GM18951 (cell line): ENCODE measurements around the gene CAMKK1.
"Not testable (repeated sequence)": the region's sequence is repeated elsewhere in the genome, so short reads cannot be mapped to it uniquely, and the experiment has no call there.

ENCODE experiments used
- POLR2A ChIP-seq: IDR thresholded peaks from 4 replicates; pipeline ENCODE4 v1.6.1; 2011; ENCODE audit warnings: mild to moderate bottlenecking; ENCODE audit not compliant: insufficient read length, insufficient read depth; ENCODE audit errors: extremely low read depth
- in situ Hi-C: fragments of 300-500 bp; cut with MboI; formaldehyde crosslinking; loops from one replicate; pipeline ENCODE4 v1.12.0; 2022; ENCODE audit warnings: low sequenced_read_pairs, mixed read lengths, inconsistent platforms; ENCODE audit not compliant: unreplicated experiment

The CAMKK1 gene

DNA sequence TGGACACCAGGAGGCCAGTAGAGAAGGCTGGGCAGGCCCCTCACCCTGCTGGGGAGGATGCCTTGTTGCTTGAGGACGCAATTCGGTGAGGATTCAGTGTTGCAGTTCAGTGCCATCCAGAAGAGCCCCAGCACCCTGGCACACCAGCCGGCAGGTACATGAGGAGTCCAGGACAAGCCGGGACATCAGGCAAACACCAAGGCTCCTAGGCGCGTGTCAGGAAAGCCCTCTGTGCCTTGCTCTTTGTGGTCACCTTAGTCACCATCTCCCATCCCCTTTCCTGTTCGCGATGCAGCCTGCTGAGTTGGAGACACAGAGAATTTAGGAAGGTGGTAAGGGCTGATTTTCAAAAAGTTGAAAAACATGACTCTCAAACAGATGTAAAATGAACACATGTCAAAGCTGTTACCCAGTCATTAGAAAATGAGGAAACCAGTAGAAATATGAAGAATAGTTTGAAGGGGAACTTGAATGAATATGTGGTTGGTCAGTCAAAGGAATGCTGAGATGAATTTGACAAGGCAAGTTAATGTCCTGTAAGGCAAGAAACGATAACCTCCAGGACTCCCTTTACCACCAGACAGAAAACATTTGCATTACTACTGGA, 44.5 kb downstream of the CAMKK1 start:
- in situ Hi-C loops, result no loop called here
- TF ChIP-seq POLR2A, result no peak

DNA sequence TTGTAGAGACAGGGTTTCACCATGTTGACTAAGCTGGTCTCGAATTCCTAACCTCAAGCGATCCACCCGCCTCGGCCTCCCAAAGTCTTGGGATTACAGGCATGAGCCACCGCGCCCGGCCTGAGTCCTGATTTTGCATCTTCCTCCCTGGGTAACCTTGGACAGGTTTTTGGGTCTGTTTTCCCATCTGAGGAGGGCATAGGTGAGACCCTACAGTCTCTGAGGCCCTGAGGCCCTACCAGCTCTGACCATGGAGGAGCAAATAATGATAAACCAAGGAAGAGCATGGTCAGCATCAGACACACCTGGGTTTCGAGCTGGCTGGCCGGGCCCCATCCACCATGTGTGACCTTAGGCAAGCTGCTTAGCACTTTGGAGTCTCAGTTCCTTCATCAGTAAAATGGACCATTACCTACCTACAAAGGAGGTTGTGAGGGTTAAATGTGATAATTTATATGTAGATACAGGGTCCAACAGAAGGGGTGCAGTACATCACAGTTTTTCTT, 45.6 kb downstream of the CAMKK1 start:
- in situ Hi-C loops, result no loop called here
- no peak for TF ChIP-seq POLR2A

DNA sequence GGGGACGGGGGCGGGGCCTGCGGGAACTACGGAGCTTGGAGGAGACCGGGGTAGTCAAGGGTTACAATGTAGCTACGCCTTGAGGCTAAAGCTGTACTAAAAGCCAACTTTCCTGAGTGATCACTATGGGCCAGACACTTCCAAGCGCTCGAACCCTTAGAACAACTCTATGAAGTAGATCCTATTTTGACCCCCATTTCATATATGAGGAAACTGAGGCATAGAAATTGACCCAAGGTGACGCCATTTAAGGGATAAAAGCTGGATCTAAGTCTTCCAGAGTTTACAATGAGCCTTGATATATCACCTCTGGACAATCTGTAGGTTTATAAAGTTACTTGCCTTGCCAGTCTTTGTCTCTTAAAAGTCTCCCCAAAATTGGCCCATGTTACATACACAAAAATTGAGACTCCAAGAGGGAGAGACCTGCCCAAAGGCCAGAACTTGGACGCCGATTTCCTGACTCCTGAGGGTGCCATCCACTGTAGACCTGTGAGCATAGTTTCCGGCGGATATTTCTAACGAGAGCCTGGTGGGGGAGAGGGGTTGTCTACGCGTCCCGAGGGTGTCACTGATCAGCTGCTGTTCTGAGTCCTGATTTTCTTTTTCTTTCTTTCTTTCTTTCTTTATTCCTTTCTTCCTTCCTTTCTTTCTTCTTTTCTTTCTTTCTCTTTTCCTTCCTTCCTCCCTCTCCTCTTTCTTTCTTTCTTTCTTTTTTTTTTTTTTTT, 46.3 kb downstream of the CAMKK1 start:
- TF ChIP-seq POLR2A, result no peak
- in situ Hi-C loops, result no loop called here

DNA sequence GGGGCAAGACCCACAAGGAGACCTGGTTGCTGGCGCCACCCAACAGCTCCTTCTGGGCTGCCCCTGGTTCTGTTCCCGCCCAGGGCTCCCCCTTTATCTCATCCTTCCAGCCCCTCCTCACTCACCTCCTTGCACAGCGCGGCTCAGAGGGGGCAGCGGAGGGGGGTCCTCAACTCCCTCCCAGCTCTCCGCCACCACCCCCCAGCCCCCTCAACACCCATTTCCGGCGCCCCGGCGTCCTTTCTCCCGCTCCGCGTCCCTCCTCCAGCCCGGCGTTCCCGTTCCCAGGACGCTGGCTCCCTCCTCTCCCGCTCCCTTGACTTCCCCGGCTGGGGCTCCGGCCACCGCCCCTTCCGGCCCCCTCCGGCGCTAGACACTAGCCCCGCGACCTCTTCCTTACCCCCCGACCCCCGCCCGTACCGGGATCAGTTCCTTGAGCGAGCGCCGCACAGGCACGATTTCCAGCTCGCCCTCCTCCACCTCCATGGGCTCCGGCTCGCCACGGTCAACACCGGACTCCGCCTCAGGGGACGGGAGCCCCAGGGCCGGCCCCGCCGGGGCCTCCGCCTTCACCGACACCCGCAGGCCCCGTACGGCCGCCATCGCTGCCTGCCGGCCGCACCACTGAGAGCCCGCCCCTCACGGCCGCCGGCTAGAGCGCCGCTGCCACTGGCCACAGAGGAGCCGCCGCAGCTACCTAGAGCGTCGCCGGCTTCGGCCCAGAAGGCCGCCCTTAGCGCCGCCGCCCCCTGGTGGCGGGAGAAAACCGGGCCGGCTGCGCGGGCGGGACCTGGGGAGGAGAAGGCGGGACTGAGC, 47.0 kb downstream of the CAMKK1 start, which contains the start of gene NCBP3:
Gene NCBP3 (minus strand): TSS at position 626 of the 816 bp plus-strand sequence. CDS start 23 bp downstream, at position 603.
- peak; percentile 97 for TF ChIP-seq POLR2A
- in situ Hi-C loops, result no loop called here

DNA sequence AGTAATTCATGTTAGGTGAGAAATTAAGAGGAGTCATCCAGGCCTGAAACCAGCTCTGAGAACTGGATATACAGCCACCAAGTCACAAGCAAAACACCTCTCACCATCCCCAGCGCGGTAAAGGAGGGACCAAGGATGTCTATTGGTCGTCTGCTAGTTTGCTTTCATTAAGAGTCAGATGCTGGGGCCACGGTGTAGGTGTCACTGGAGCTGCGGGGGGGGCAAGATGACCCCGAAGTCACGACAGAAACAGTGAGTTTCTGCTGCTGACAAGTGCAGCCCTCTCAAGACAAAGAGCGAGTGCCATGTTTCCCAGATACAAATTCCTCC, 47.6 kb downstream of the CAMKK1 start:
- in situ Hi-C loops, result no loop called here

DNA sequence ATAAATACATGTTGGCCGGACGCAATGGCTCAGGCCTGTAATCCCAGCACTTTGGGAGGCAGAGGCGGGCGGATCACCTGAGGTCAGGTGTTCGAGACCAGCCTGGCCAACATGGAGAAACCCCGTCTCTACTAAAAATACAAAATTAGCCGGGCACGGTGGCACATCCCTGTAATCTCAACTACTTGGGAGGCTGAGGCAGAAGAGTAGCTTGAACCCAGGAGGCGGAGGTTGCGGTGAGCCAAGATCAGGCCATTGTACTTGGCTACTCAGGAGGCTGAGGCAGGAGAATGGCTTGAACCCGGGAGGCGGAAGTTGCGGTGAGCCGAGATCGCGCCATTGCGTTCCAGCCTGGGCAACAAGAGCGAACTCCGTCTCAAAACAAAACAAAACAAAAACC, 48.3 kb downstream of the CAMKK1 start:
- in situ Hi-C loops, result not testable (repeated sequence)

More for the DNA sequence above, 47.6 kb downstream of the CAMKK1 start:
- TF ChIP-seq POLR2A, result no peak

DNA sequence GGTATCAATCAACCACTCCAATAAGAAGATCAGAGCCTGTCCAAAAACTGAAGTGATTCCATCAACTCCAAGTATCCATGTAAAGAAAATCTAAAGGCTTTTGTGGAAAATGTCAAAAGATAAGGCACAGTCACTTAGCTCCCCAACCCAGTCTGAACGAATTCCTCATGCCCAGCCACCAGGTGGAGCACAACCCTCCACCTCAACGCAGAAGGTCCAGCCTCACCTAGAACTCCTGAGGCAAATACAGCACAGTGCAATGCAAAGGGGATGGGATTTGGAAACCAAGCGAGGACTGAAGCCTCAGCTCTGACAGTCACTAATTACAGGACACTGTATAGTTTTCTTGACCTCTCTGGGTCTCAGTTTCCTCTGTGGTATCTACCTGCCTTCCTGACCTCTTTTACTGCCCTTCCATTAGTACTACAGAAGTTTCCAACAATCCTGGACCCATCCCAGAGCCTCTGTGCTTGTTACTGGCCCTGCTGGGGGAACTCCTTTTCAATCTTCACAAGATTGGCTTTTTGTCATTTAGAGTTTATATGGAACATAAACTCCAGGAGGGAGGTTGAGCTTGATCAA, 48.8 kb downstream of the CAMKK1 start:
- TF ChIP-seq POLR2A, result no peak
- in situ Hi-C loops, result no loop called here

DNA sequence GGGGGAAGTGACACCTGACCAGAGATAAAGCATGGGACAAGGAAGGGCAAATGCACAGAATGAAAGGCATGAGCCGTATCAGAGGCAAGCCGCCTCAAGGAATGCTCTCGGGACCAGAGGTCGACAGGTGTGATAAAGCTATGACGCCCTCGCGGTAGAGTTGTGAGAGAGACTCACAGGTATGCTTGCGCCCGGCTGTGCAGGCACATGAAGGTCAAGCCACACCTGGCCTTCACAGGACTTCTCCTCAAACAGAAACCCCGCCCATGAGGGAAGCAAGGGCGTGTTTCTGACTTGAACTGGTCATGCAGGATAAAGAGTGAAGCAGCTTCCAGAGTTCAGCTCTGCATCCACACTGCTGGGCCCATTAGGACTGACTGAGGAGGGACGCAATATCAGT, 54.6 kb downstream of the CAMKK1 start:
- in situ Hi-C loops, result no loop called here
- TF ChIP-seq POLR2A, result no peak

DNA sequence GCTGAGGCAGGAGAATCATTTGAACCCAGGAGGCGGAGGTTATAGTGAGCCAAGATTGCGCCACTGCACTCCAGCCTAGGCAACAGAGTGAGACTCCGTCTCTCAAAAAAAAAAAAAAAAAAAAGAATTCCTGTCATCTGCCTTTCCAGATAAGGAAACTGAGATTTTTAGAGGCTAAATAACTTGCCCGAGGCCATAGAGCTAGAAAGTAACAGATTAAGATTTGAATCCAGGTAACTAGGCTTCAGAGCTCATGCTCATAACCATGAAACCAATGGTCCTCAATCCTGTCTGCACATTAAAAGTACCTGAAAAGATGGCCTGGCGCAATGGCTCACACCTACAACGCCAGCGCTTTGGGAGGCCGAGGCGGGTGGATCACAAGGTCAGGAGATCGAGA, 56.3 kb downstream of the CAMKK1 start:
- TF ChIP-seq POLR2A, result no peak
- in situ Hi-C loops, result no loop called here

DNA sequence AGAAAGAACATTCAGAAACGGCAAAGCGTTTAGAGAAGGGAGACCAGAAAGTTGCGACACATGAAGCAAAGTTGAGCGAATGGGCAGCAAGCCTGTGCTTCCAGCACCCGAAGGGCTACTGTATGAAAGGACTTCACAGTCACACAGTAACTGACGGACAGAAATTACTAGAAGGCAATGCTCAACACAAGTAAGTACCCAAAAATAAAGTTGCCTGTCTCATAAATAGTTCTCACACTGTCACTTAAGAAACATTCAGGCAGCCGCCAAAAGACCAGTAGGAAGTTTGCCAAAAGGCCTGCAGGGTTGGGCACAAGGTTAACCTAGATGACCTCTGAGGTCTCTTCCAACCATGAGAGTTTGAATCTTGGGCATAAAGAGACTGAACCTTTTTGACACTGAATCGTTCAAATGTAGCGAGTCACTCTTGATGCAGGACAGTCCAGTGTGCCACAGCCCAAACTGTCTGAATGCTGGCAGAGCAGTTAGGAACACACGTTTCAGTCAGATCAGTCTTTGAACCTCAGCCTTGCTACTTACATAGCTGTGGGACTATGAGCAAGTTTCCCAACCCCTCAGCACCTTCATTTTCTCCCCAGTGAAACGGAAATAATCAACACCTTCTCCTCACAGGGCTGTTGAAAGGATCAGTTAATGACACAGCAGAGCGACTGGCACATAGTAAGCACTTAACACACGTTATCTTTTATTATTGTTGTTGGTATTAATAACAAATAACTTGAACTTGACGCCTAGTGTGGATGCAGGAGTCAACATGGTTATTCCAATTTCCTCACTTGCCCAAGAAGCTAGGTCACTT, 57.2 kb downstream of the CAMKK1 start:
- in situ Hi-C loops, result no loop called here
- TF ChIP-seq POLR2A, result no peak

DNA sequence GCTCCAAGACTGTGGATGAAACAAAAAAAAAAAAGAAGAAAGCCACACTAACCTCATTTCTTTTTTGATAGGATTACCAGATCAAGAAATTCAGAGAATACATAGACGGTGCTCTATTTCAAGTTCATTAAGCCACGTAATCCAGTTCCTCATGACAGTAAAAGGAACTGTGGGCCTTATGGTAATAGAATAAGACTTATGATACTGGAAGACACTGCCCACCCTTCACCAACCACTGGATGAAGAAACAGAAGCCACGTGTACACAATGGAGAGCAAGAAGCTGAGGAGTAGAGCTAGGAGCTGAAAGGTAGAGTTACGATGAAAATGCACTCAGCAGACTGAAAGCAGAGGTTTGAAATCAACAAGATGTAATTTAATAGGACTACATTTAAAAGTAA, 58.0 kb downstream of the CAMKK1 start:
- TF ChIP-seq POLR2A, result no peak

DNA sequence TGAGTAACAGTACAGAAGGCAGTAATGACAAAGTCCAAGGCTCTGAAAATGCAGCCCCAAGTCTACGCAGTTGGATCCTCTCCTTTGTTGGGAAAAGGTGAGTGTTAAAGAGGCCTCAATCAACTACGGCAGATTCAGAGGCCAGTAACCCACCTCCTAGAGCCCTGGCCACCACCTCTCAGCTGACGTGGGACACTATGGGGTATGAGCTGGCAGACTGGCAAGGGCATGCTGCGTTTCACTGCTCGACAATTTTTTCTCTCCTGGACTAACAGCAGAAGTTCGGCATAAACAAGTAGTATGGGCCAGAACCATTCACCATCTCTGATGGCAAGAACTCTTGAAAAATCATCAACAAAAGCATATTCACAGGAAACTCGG, 64.0 kb downstream of the CAMKK1 start:
- no peak for TF ChIP-seq POLR2A
- in situ Hi-C loops, result no loop called here

More for the DNA sequence above, 58.0 kb downstream of the CAMKK1 start:
- in situ Hi-C loops, result no loop called here

DNA sequence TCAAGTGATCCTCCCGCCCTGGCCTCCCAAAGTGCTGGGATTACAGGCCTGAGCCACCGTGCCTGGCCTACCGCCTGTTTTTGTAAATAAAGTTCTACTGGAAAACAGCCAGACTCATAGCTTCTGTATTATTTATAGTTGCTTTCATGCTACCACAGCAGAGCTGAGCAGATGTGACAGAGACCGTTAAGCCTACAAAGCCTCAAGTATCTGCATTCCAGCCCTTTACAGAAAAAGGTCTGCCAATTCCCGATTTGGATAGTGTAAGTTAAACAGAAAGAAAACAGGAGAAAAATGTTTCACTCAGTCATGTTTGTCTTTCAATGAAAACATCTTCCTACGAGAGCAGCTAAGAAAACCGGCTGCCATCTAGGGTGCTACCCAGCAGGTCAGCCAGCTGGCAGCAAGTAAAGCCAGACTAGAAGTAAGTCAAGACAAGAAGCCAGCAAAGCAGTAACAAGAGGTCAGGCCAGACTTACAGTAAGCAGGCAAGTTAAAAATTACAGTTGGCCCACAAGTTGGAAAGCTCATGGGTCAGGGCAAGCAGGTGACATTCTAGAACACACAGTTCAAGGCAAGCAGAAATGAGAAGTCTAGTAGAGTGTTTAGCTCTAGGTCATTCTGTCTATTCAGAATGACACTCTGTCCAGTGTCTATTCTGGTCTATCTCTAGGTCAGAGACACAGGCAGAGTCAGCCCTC, 64.6 kb downstream of the CAMKK1 start:
- in situ Hi-C loops, result no loop called here
- no peak for TF ChIP-seq POLR2A
